ENCODE measurements around the gene KIAA0232. TPM values are rescaled to one million over a fixed set of nuclear protein-coding genes. Genes with fewer than 3 reads are reported as not detected.
"Not testable (repeated sequence)": the region's sequence is repeated elsewhere in the genome, so short reads cannot be mapped to it uniquely, and the experiment has no call there.

Gene KIAA0232
- total RNA-seq, 1 donor from 2014 or later: 73.0 TPM

DNA sequence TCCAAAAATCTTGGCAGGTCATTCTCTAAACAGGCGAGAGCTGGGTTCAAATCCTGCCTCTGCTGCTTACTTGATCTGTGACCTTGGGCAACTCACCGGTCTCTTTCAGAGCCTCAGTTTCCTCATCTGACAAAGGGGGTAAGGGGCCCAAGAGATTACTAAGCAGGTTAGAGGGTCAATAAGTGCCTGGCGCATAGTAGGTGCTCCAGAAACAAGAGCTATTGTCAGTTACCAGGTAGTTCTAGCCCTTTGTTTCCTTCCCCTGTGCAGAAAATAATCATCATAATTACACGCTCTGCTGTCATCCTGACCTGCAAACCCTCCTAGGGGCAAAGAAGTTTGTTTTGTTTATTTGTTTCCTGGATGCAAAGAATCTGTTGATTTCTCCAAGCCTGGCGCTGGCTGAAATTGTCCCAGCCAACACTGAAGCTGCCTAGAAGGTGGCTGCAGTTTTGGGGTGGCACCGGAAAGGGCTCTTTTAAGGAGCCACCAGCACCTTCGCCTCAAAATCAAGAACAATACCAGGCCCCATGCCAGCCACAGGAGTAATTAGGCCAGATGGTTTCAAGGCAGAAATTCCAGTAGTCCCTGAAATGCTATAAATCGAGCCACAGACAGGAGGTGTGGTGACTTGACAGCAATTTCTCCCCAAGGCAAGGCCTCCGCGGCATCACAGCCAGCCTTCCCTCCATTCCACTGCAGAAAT is 10.2 kb upstream of the KIAA0232 start:
- intact Hi-C loops (cut with DNase I): no loop called here
- no peak for DNase-seq (ENCODE audit: low spot score)

- DNase-seq (ENCODE audit: low spot score): no peak
- intact Hi-C loops (cut with DNase I): no loop called here
Observed at GRCh38 chr4:6773106-6773505, 9.4 kb upstream of the KIAA0232 start.

DNA sequence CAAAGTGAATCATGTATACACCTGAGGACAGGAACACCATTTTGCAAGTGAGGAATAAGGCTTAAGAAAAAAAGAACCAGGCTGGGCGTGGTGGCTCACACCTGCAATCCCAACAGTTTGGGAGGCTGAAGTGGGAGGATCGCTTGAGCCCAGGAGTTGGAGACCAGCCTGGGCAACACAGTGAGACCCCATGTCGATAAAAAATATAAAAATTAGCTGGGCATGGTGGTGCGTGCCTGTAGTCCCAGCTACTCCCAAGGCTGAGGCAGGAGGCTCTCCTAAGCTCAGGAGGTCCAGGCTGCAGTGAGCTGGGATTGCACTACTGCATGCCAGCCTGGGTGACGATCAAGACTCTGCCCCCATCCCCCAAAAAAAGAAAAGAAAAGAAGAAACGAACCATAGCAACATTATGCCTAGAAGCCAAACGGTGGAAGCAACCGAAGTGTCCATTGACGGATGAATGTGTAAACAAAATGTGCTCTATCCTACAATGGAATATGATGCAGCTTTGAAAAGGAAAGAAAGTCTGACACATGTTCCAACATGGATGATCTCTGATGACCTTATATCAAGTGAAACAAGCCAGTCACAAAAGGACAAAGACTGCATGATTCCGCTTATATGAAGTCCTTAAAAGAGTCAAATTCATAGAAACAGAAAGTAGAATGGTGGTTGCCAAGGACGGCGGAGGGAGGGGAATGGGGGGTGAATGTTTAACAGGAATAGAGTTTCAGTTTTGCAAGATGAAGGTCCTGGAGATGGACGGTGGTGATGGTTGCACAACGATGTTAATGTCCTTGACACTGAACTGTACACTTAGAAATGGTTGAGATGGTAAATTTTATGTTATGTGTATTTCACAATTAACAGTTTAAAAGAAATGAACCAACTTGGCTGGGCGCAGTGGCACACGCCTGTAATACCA is 8.6 kb upstream of the KIAA0232 start:
- intact Hi-C loops (cut with DNase I): no loop called here
- no peak for DNase-seq (ENCODE audit: low spot score)

- intact Hi-C loops (cut with DNase I): no loop called here
- DNase-seq (ENCODE audit: low spot score): no peak
Observed at GRCh38 chr4:6775746-6776145, 6.8 kb upstream of the KIAA0232 start.

DNA sequence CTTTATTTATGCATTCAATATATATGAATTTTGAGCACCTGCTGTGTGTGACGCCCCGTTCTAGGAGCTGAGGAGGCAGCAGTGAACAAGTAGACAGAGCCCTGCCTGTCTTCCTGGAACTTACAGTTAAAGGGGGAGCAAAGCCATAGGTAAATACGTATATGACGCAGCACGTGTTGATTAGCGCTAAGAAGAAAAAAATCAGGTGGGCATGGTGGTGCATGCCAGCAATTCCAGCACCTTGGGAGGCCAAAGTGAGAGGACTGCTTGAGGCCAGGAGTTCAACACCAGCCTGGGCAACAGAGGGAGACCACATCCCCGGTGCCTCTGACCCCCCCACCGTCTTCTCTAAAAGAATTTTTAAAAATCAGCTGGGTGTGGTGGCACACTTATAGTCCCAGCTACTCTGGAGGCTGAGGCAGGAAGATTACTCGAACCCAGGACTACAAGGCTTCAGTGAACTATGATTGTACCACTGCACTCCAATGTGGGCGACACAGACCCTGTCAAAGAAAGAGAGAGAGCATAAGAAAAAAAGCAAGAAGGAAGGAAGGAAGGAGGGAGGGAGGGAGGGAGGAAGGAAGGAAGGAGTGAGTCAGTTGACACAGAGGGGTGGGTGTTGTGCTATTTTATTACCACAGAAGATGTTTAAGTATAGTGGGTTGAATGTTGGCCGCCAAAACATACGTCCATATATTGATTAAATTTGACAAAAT is 5.4 kb upstream of the KIAA0232 start:
- intact Hi-C loops (cut with DNase I): no loop called here
- DNase-seq (ENCODE audit: low spot score): no peak

GRCh38 chr4:6777636-6778281 is 4.8 kb upstream of the KIAA0232 start:
- intact Hi-C loops (cut with DNase I): no loop called here
- DNase-seq (ENCODE audit: low spot score): no peak

DNA sequence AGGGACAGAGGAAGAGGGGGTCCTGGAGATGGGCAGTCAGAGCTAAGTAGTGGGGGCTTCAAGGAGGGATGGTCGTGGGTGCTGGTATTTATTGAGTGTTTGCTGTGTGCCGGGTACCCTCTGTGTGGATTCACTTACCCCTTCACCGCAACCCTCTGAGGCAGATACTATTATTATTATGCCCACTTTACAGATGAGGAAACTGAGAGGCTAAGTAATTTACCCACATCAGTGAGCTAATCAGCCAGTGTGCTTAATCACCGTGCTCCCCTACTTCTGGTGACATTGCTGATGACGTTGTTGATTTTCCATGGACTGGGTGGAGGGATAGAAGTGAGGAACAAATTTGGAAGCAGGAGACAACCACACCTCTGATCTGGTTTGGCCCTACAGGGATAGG is 4.1 kb upstream of the KIAA0232 start:
- no peak for DNase-seq (ENCODE audit: low spot score)
- intact Hi-C loops (cut with DNase I): no loop called here

- intact Hi-C loops (cut with DNase I): loop anchor here (5.0 kb wide), 3 partner anchors 77 to 292 kb away; no protein-coding TSS in a partner anchor
- DNase-seq (ENCODE audit: low spot score): no peak
Observed at GRCh38 chr4:6779667-6780565, 2.6 kb upstream of the KIAA0232 start.

GRCh38 chr4:6781113-6781512 is 1.4 kb upstream of the KIAA0232 start:
- DNase-seq (ENCODE audit: low spot score): no peak
- intact Hi-C loops (cut with DNase I): loop anchor here (5.0 kb wide), 3 partner anchors 76 to 291 kb away; no protein-coding TSS in a partner anchor

GRCh38 chr4:6781561-6781960 is 966 bp upstream of the KIAA0232 start:
- intact Hi-C loops (cut with DNase I): loop anchor here (5.0 kb wide), 3 partner anchors 76 to 291 kb away; no protein-coding TSS in a partner anchor
- DNase-seq (ENCODE audit: low spot score): no peak

DNA sequence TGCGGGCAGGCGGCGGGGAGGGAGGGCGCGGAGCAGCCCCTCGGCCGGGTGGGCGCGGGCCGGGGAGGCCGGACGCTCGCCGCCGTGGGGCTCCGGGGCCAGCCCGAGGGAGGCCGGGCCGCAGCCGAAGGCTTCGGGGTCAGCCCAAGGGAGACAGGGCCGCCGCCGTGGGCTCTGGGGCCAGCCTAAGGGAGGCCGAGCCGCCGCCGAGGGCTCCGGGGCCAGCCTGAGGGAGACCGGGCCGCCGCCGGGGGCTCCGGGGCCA is 251 bp downstream of the KIAA0232 start:
- intact Hi-C loops (cut with DNase I): loop anchor here (1.0 to 5.0 kb wide), 5 partner anchors 66 to 290 kb away; partner anchors contain the start of gene BLOC1S4
- DNase-seq (ENCODE audit: low spot score): no peak

DNA sequence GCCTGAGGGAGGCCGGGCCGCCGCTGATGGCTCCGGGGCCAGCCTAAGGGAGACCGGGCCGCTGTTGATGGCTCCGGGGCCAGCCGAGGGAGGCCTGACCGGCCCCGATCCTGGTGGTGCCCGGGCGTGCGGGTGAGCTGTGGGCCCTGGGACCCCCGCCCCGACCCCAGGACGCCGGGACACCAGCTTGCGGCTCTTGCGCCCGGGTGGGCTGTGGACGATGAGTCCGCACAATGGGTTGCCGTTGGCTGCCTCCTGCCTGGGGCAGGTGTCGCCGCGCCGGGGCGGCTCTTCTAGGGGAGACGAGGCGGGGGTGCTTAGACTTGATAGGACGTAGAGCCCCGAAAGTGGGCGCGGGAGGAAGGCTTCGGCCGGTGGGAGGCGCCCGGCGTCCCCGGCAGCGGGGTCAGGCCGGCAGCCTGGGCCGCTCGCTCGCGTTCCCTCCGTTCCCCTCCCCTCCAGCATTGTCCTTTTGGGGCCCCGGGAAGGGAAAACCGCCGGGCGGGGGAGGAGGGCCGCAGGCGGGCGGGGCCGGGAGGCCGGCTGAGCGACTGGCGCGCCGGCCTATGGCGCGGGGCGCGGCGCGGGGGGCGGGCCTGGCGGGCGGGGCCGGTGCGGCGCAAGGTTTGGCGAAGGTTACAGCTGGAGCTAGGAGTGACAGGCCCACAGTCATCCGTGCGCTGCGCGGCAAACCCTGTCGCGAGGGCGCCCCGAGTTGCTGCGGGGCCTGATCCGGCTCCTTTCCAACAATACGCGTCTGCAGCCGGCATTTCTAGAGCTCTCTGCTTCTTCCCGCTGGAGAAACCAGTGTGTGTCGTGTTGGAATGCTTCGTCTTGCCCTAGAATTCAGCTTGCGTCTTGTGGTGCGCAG is 819 bp downstream of the KIAA0232 start:
- DNase-seq (ENCODE audit: low spot score): peak; percentile 98
- intact Hi-C loops (cut with DNase I): loop anchor here (2.0 to 5.0 kb wide), 4 partner anchors 74 to 289 kb away; no protein-coding TSS in a partner anchor

GRCh38 chr4:6785572-6785925 is 3.0 kb downstream of the KIAA0232 start:
- intact Hi-C loops (cut with DNase I): no loop called here
- no peak for DNase-seq (ENCODE audit: low spot score)

- intact Hi-C loops (cut with DNase I): no loop called here
- no peak for DNase-seq (ENCODE audit: low spot score)
Observed at GRCh38 chr4:6788123-6788522, 5.6 kb downstream of the KIAA0232 start.

- intact Hi-C loops (cut with DNase I): loop anchor here (5.0 kb wide), 1 partner anchor 36 kb away; no protein-coding TSS in a partner anchor
- DNase-seq (ENCODE audit: low spot score): not testable (repeated sequence)
Observed at GRCh38 chr4:6791245-6791644, 8.7 kb downstream of the KIAA0232 start.

DNA sequence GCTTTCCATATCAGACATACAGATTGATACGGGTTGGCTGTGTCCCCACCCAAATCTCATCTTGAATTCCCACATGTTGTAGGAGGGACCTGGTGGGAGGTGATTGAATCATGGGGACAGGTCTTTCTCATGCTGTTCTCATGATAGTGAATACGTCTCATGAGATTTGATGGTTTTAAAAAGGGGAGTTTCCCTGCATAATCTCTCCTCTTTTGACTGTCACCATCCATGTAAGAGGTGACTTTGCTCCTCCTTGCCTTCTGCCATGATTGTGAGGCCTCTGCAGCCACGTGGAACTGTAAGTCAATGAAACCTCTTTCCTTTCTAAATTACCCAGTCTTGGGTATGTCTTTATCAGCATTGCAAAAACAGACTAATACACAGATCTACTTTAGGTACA is 9.3 kb downstream of the KIAA0232 start:
- not testable (repeated sequence) for DNase-seq (ENCODE audit: low spot score)
- intact Hi-C loops (cut with DNase I): loop anchor here (5.0 kb wide), 1 partner anchor 36 kb away; no protein-coding TSS in a partner anchor

GRCh38 chr4:6794189-6794588 is 11.7 kb downstream of the KIAA0232 start:
- DNase-seq (ENCODE audit: low spot score): no peak
- intact Hi-C loops (cut with DNase I): loop anchor here (5.0 kb wide), 1 partner anchor 33 kb away; no protein-coding TSS in a partner anchor

DNA sequence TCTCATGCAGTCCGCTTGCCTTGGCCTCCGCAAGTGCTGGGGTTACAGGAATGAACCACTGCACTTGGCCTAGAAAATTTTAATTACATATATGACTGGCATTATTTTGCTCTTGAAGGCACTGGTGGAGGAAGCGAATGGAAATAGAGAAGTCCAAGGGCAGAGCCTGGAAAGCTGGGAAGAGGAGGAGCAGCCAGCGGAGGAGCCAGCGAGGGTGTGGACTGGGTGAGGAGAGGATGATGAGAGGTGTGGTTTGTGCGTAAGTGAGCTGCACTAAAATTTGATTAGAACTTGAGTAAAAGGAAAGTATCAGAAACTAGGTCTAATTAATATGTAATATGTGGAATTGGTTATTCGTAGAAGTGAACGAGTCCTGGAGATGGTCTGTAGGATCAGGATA is 13.3 kb downstream of the KIAA0232 start:
- no peak for DNase-seq (ENCODE audit: low spot score)
- intact Hi-C loops (cut with DNase I): no loop called here
